K562 (cell line): ENCODE data around the gene DLGAP1. TPM values are rescaled to one million over a fixed set of nuclear protein-coding genes. Genes with fewer than 3 reads are reported as not detected.

ENCODE experiments used
- ASH1L ChIP-seq: fragments of 450-650 bp; IDR thresholded peaks from 2 replicates; pipeline ENCODE4 v1.6.1; 2018; ENCODE audit warnings: borderline replicate concordance, mild to moderate bottlenecking, low read depth; ENCODE audit not compliant: partially characterized antibody
- CHAMP1 ChIP-seq: fragments of 450-650 bp; IDR thresholded peaks from 2 replicates; pipeline ENCODE4 v1.6.1; 2016; ENCODE audit warnings: mild to moderate bottlenecking
- ETS1 ChIP-seq: conservative IDR thresholded peaks from 2 replicates; pipeline ENCODE4 v1.6.1; 2011; ENCODE audit warnings: low read depth, mild to moderate bottlenecking, low read length; ENCODE audit not compliant: control insufficient read depth
- EZH2 ChIP-seq: IDR thresholded peaks from 2 replicates; pipeline ENCODE4 v1.6.1; 2012; ENCODE audit warnings: low read depth, mild to moderate bottlenecking, inconsistent platforms, low read length, borderline replicate concordance
- HDAC8 ChIP-seq: fragments of 450-650 bp; IDR thresholded peaks from 2 replicates; pipeline ENCODE4 v1.6.1; 2016; ENCODE audit warnings: mild to moderate bottlenecking, missing genetic modification characterization, moderate library complexity, missing compliant biosample characterization
- MCM3 ChIP-seq: fragments of 450-650 bp; IDR thresholded peaks from 2 replicates; pipeline ENCODE4 v1.6.1; 2016
- NR2C2 ChIP-seq, 2 experiments: fragments of 200-800 bp in 1 of 2; sonication (Bioruptor generic) in 1 of 2; sonication (generic) in 1 of 2; formaldehyde crosslinking in 1 of 2; IDR thresholded peaks; 2 replicates each; pipeline versions ENCODE4 v1.6.1 to v1.8.0; 2016 to 2022; ENCODE audit warnings: mild to moderate bottlenecking in 1 of 2, missing compliant biosample characterization in 1 of 2, missing genetic modification characterization in 1 of 2, missing genetic modification reagents in 1 of 2
- POLR2H ChIP-seq: IDR thresholded peaks from 2 replicates; pipeline ENCODE4 v1.6.1; 2016; ENCODE audit warnings: missing genetic modification characterization, low read depth, mild to moderate bottlenecking, control low read depth, missing compliant biosample characterization, moderate library complexity
- PREB ChIP-seq: sonication (generic); formaldehyde crosslinking; IDR thresholded peaks from 2 replicates; pipeline ENCODE4 v1.8.1; 2023; ENCODE audit warnings: mild to moderate bottlenecking, missing genetic modification reagents
- RBBP5 ChIP-seq: fragments of 200-600 bp; sonication (generic); IDR thresholded peaks from 2 replicates; pipeline ENCODE4 v1.6.1; 2012; ENCODE audit warnings: borderline replicate concordance, mild to moderate bottlenecking, low read length, control low read depth, inconsistent platforms; ENCODE audit not compliant: insufficient read depth, poor library complexity, severe bottlenecking
- TEAD1 ChIP-seq, 2 experiments: fragments of 450-650 bp in 1 of 2; sonication (generic) in 1 of 2; formaldehyde crosslinking; IDR thresholded peaks; 2 replicates each; pipeline versions ENCODE4 v1.4.0 to v1.8.0; 2020 to 2022; ENCODE audit warnings: mild to moderate bottlenecking in 2 of 2, missing genetic modification reagents in 1 of 2
- TRIM24 ChIP-seq, 2 experiments: fragments of 450-650 bp; IDR thresholded peaks; 2 replicates each; pipeline ENCODE4 v1.6.1; 2016
- U2AF1 ChIP-seq: fragments of 200-400 bp; formaldehyde crosslinking; optimal IDR thresholded peaks from 2 replicates; pipeline ENCODE3; 2017; ENCODE audit warnings: mild to moderate bottlenecking, low read depth, low read length, moderate library complexity
- USF2 ChIP-seq: sonication (generic); formaldehyde crosslinking; IDR thresholded peaks from 2 replicates; pipeline ENCODE4 v1.5.0; 2020; ENCODE audit warnings: missing genetic modification reagents
- ZNF133 ChIP-seq: fragments of 250-450 bp; sonication (Bioruptor Pico); IDR thresholded peaks from 2 replicates; pipeline ENCODE4 v1.4.0; 2020; ENCODE audit warnings: mild to moderate bottlenecking
- ZNF23 ChIP-seq: fragments of 250-450 bp; sonication (Bioruptor Pico); IDR thresholded peaks from 2 replicates; pipeline ENCODE4 v1.4.0; 2020; ENCODE audit warnings: mild to moderate bottlenecking
- ZNF253 ChIP-seq: fragments of 250-450 bp; sonication (Bioruptor Pico); conservative IDR thresholded peaks from 2 replicates; pipeline ENCODE4 v1.6.1; 2021; ENCODE audit warnings: mild to moderate bottlenecking
- ZNF431 ChIP-seq: sonication (generic); formaldehyde crosslinking; IDR thresholded peaks from 2 replicates; pipeline ENCODE4 v1.8.0; 2022; ENCODE audit warnings: mild to moderate bottlenecking, missing genetic modification reagents
- ZNF511 ChIP-seq: sonication (generic); formaldehyde crosslinking; IDR thresholded peaks from 2 replicates; pipeline ENCODE4 v1.8.0; 2022; ENCODE audit warnings: mild to moderate bottlenecking, missing genetic modification reagents
- ZNF695 ChIP-seq: fragments of 450-650 bp; formaldehyde crosslinking; IDR thresholded peaks from 2 replicates; pipeline ENCODE4 v1.4.0; 2020; ENCODE audit warnings: mild to moderate bottlenecking, moderate library complexity
- ZNF696 ChIP-seq: fragments of 250-450 bp; sonication (Bioruptor Pico); conservative IDR thresholded peaks from 2 replicates; pipeline ENCODE4 v1.4.0; 2020; ENCODE audit warnings: mild to moderate bottlenecking, moderate library complexity
- polyA plus RNA-seq, 8 experiments: library from polyadenylated mRNA; depleted of rRNA in 4 of 8; stranded (reverse) in 5 of 8; unstranded in 3 of 8; fragments of >200 nt; fragmentation: Nextera tagmentation in 2 of 8; fragmentation: Illumina TruSeq in 1 of 8; extraction: Ambion mirVana in 2 of 8; extraction: Trizol in 1 of 8; gene quantifications; 2 replicates each; pipeline versions ENCODE4 v1.2.1 to v1.2.3, GENCODE V29; 2011 to 2014; ENCODE audit warnings: inconsistent platforms in 1 of 8, missing spikeins in 1 of 8
- total RNA-seq, 7 experiments: library from RNA; depleted of rRNA in 6 of 7; stranded (reverse); fragments of >200 nt in 6 of 7; fragmentation: Illumina TruSeq in 2 of 7; extraction: Trizol in 2 of 7; gene quantifications; 2 replicates each; pipeline versions ENCODE4 v1.2.1 to v1.2.3, GENCODE V29; 2011 to 2021; ENCODE audit warnings: low replicate concordance in 1 of 7

The DLGAP1 gene
- total and polyA plus RNA-seq, 9 of the 15 experiments (the other 6 are each of a cell fraction or from before 2014, with no cell fraction given) = 0.04 to 0.22 (median 0.08) TPM

GRCh38 chr18:3593904-3594759 lies 861.0 kb downstream of the DLGAP1 start (continued):
- no peak for TF ChIP-seq CHAMP1
- TF ChIP-seq PREB = no peak
- no peak for TF ChIP-seq ZNF431 (CRISPR knock-in tag)
- TF ChIP-seq U2AF1 = no peak
- TF ChIP-seq RBBP5 = peak; percentile 74
- TF ChIP-seq POLR2H = no peak
- no peak for TF ChIP-seq TRIM24 (IDR thresholded peaks at IDR 0.05)
- TF ChIP-seq TEAD1 (CRISPR knock-in tag; IDR thresholded peaks at IDR 0.05) = peak; percentile 12 to 53; a peak in 1 of 4 replicates
- TF ChIP-seq MCM3 = no peak
- TF ChIP-seq NR2C2 (CRISPR knock-in tag; IDR thresholded peaks at IDR 0.05) = no peak
- TF ChIP-seq NR2C2 (tag; IDR thresholded peaks at IDR 0.05) = no peak
- TF ChIP-seq ASH1L = no peak
- no peak for TF ChIP-seq ZNF133
- TF ChIP-seq ZNF696 = no peak
- TF ChIP-seq ZNF695 (CRISPR knock-in tag) = no peak
- no peak for TF ChIP-seq ZNF253 (CRISPR knock-in tag)
- TF ChIP-seq ZNF511 (CRISPR knock-in tag) = no peak; the same call in 1 of the 2 replicates
- TF ChIP-seq USF2 (CRISPR knock-in tag) = no peak
- no peak for TF ChIP-seq EZH2
- TF ChIP-seq ETS1 = 0 out of 2 replicates have a peak, but pooled peaks have one; percentile 15
- TF ChIP-seq HDAC8 (tag) = no peak
- TF ChIP-seq ZNF23 (CRISPR knock-in tag) = no peak
